WERI-Rb-1 (cell line): Measurements from ENCODE around the gene MFAP2.
"Not testable (repeated sequence)": the region's sequence is repeated elsewhere in the genome, so short reads cannot be mapped to it uniquely, and the experiment has no call there.

Experiments used
- DNase-seq: peaks from one replicate; pipeline ENCODE4 v3.0.0-alpha.2; 2020
- H3K27ac ChIP-seq: fragments of 250-450 bp; sonication (Bioruptor Pico); 2 replicates; pipeline ENCODE4 v1.5.1; 2020; ENCODE audit warnings: mild to moderate bottlenecking, moderate library complexity
- H3K27me3 ChIP-seq: fragments of 250-450 bp; sonication (Bioruptor Pico); 2 replicates; pipeline ENCODE4 v1.5.1; 2021; ENCODE audit warnings: mild to moderate bottlenecking, low read depth, moderate library complexity; ENCODE audit not compliant: insufficient read depth, severe bottlenecking
- H3K36me3 ChIP-seq: fragments of 250-450 bp; sonication (Bioruptor Pico); 2 replicates; pipeline ENCODE4 v1.5.1; 2020; ENCODE audit warnings: mild to moderate bottlenecking, moderate library complexity
- H3K4me3 ChIP-seq: 2 replicates; pipeline ENCODE4 v1.5.1; 2011; ENCODE audit warnings: low read depth, mild to moderate bottlenecking, control low read depth, low read length
- H3K9me3 ChIP-seq: fragments of 250-450 bp; sonication (Bioruptor Pico); 2 replicates; pipeline ENCODE4 v1.5.1; 2021; ENCODE audit warnings: mild to moderate bottlenecking, moderate library complexity; ENCODE audit not compliant: severe bottlenecking
- TF ChIP-seq, protein P1 (sequence below): IDR thresholded peaks from 2 replicates; pipeline ENCODE4 v1.5.1; 2011; ENCODE audit warnings: low read depth, mild to moderate bottlenecking, control low read depth, inconsistent platforms, low read length

MFAP2 gene

DNA sequence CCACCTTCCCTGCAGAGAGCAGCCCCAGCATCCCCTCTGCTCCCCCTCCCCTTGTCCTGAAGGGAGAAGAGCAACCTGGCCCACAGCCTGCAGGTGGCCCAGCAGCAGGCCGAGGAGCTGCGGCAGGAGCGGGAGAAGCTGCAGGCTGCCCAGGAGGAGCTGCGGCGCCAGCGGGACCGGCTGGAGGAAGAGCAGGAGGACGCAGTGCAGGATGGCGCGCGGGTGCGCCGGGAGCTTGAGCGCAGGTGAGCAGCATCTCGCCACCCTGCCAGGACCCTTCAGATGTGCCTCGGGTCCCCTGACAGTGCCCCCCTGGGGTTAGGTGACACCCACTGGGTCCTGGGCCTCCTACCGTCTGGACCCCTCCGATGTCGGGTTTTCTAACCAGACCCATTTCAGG is 36.4 kb downstream of the MFAP2 start:
- peaks cover 39% of the 10 kb centered on the region for H3K36me3 ChIP-seq
- no peaks in the 10 kb centered on the region for H3K27me3 ChIP-seq
- no peak overlapping the region for H3K27ac ChIP-seq
- H3K9me3 ChIP-seq: no peaks in the 10 kb centered on the region
- no peak overlapping the region for H3K4me3 ChIP-seq
- no peak for DNase-seq
- TF ChIP-seq, protein P1, sequence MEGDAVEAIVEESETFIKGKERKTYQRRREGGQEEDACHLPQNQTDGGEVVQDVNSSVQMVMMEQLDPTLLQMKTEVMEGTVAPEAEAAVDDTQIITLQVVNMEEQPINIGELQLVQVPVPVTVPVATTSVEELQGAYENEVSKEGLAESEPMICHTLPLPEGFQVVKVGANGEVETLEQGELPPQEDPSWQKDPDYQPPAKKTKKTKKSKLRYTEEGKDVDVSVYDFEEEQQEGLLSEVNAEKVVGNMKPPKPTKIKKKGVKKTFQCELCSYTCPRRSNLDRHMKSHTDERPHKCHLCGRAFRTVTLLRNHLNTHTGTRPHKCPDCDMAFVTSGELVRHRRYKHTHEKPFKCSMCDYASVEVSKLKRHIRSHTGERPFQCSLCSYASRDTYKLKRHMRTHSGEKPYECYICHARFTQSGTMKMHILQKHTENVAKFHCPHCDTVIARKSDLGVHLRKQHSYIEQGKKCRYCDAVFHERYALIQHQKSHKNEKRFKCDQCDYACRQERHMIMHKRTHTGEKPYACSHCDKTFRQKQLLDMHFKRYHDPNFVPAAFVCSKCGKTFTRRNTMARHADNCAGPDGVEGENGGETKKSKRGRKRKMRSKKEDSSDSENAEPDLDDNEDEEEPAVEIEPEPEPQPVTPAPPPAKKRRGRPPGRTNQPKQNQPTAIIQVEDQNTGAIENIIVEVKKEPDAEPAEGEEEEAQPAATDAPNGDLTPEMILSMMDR: no peak

DNA sequence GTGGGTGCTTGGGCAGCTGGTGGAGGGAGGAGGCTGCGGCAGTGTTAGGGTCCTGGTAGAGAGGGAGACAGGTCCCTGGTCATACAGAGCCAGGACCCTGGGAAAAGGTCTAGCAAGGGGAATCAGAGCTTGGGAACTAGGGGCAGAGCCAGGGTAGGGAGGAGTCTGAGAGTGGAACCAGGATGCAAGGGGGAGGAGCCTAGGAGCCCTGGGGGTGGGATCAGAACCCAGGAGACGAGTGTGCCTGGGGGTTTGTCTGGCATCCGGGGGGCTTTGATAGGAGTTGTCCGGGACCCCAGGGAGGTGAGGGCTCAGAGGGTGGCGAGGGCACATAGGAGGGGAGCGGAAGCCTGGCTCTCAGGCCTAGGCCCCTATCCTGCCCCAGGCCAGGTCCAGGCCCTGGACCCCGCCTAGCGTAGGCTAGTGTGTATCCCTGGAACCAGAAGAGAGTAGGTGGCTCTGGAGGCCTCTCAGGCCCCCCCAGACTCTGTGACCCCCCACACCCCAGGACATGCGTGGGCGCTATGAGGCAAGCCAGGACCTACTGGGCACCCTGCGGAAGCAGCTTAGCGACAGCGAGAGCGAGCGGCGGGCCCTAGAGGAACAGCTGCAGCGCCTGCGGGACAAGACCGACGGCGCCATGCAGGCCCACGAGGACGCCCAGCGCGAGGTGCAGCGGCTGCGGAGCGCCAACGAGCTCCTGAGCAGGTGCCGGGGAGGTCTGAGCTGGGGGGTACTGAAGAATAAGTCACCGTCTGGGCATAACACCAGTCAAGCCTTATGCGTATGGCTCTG is 40.8 kb downstream of the MFAP2 start:
- H3K27me3 ChIP-seq, DNase-seq, H3K4me3 ChIP-seq, H3K9me3 ChIP-seq, H3K27ac ChIP-seq: not testable (repeated sequence)
- H3K36me3 ChIP-seq: peaks cover 48% of the 10 kb centered on the region

DNA sequence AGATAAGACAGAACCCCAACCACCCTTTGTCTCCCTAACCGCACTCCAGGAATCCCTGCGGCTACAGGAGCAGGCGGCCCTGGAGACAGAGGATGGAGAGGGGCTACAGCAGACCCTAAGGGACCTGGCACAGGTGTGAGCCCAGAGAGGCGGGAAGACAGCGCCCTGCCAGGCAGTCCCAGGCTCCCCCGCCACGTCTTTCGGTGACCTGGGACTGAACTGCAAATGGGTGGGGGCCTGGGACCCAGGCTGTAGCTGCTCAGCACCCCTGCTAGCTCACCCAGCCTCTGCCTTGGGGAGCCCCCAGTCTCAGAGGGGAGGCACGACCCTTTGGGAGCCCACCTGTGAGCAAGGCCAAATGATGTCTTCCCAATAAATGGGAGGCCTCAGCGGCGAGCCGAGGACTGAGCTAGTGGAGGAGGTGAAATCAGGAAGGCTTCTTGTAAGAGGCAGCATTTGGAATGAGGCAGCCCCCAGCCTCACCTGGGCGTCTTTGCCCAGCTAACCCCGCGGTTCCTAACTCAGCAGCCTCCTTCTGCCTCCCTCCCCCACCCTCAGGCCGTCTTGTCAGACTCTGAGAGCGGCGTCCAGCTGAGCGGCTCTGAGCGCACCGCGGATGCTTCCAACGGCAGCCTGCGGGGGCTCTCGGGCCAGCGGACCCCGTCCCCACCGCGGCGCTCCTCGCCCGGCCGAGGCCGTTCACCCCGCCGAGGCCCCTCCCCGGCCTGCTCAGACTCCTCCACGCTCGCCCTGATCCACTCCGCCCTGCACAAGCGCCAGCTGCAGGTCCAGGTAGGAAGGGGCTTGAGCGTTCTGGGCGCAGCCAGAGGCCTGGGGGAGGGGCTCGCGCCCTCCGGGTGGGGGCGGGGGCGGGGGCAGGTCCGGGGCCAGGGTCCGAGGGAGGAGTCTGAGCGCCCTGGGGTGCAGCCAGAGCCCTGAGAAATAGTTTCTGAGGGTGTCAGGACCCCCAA is 41.8 kb downstream of the MFAP2 start:
- no peaks in the 10 kb centered on the region for H3K27me3 ChIP-seq
- H3K27ac ChIP-seq: no peak overlapping the region
- DNase-seq: no peak
- peaks cover 52% of the 10 kb centered on the region for H3K36me3 ChIP-seq
- no peak overlapping the region for H3K4me3 ChIP-seq
- TF ChIP-seq, protein P1: no peak
- H3K9me3 ChIP-seq: no peaks in the 10 kb centered on the region

DNA sequence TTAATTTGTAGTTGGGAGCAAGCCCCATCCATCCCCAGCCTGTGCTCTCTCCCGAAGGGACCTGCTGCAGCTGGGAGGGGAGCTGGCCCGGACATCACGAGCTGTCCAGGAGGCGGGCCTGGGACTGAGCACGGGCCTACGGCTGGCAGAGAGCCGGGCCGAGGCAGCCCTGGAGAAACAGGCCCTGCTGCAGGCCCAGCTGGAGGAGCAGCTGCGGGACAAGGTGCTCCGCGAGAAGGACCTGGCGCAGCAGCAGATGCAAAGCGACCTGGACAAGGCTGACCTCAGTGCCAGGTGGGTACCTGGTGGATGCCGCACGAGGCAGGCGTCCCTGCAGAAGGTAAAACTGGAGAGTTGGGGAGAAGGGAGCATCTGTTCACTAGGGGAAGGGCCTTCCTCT is 43.8 kb downstream of the MFAP2 start:
- not testable (repeated sequence) for H3K9me3 ChIP-seq, H3K27me3 ChIP-seq, H3K27ac ChIP-seq, DNase-seq, H3K4me3 ChIP-seq
- peaks cover 57% of the 10 kb centered on the region for H3K36me3 ChIP-seq

DNA sequence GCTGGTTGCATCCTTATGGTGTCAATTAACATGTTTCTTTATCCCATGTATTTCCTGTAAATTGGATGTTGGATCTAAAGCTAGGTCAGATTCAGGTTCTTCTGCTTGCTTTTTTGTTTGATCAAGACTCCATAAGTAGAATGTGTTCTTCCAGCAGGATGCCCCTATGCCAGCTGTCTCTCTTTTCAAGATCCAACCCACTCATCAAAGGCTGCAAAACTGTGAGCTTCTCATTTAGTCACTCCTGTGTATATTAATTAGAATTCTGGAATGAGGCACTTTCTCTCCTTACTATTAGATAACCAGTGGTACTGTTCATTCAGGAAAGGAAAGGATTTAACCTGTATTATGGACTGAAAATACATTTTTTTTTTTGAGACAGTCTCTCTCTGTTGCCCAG is 46.5 kb downstream of the MFAP2 start:
- H3K4me3 ChIP-seq, DNase-seq, H3K27me3 ChIP-seq, H3K9me3 ChIP-seq, H3K27ac ChIP-seq: not testable (repeated sequence)
- H3K36me3 ChIP-seq: peaks cover 48% of the 10 kb centered on the region

DNA sequence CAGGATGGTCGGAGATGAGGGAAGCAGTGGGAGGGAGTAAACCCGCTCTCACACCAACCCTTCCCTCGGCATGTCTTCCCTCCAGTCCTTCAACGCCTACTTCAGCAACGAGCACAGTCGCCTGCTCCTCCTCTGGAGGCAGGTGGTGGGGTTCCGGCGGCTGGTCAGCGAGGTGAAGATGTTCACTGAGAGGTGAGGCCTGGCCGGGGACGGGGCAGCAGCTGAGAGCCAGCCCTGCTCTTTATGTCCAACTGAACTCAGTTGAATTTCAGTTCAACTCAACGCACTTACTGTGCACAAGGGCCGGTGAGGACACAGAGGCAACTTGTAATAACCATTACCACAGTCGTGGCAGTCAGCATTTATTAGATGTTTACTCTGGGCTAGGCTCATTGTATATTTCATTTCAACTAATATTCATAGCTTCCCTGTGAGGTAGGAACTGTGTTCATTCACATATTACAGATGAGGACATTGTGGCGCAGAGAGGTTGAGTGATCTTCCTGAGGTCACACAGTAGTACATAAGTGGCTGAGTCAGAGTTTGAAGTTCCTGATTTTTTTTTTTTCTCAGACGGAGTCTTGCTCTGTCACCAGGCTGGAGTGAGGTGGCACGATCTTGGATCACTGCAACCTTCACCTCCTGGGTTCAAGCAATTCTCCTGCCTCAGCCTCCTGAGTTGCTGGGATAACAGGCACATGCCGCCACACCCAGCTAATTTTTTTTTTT is 49.0 kb downstream of the MFAP2 start:
- not testable (repeated sequence) for H3K27me3 ChIP-seq, H3K9me3 ChIP-seq, DNase-seq, H3K4me3 ChIP-seq, H3K27ac ChIP-seq
- peaks cover 55% of the 10 kb centered on the region for H3K36me3 ChIP-seq

DNA sequence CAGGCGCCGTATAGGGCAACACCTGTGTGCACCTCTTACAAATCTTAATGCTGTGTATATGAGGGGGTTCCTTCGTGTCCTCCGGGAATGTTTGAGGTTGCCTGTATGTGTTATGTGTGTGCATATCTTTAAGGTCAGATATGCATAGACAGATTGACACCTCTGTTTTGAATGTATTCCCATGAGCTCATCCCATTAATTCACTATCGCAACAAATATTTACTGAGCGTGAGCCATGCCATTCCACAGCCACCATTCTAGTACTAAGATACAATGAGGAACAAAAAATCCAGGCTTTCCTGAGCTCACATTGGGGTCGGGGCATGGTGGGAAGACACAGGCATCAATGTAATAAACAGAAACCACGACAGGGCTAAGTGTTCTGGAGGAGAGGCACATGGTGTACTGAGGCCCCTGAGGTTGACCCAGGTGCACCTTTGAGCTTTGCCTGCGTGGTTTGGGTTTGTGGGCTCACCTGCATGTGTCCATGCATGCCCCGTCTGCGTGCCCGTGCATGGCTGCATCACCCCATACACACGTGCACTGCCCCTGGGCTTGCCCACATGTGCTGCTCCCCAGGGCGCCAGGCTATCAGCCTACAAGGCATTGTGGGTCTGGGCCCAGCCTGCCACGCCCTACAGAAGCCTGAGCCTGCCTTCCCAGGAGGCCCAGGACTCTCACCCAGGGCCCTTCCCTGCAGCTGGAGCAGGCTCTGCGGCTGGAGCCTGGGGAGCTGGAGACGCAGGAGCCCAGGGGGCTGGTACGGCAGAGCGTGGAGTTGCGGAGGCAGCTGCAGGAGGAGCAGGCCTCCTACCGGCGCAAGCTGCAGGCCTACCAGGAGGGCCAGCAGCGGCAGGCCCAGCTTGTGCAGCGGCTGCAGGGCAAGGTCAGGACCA is 51.0 kb downstream of the MFAP2 start:
- not testable (repeated sequence) for H3K4me3 ChIP-seq, H3K27me3 ChIP-seq, H3K9me3 ChIP-seq, H3K27ac ChIP-seq, DNase-seq
- peaks cover 48% of the 10 kb centered on the region for H3K36me3 ChIP-seq
